ENCODE measurements around the gene REX1BD.

- TF ChIP-seq CTCF (IDR thresholded peaks at IDR 0.05), result no peak
- TF ChIP-seq EP300 (IDR thresholded peaks at IDR 0.05), result no peak
- TF ChIP-seq POLR2A (IDR thresholded peaks at IDR 0.05), result no peak
Observed at GRCh38 chr19:18611327-18612050, 22.9 kb downstream of the REX1BD start.

Data from ovary (tissue), 3 donors.